Kidney epithelial cell (primary cell): ENCODE data around the gene LMF1. TPM values are rescaled to one million over a fixed set of nuclear protein-coding genes. Genes with fewer than 3 reads are reported as not detected.
"Not testable (repeated sequence)": the region's sequence is repeated elsewhere in the genome, so short reads cannot be mapped to it uniquely, and the experiment has no call there.

Experiments used
- DNase-seq: peaks from one replicate; pipeline ENCODE4 v3.0.0-alpha.2; 2010; ENCODE audit warnings: low read depth
- H3K27me3 ChIP-seq: 2 replicates; pipeline ENCODE4 v1.6.0; 2011; ENCODE audit warnings: low read length; ENCODE audit not compliant: control insufficient read depth, insufficient read depth
- H3K36me3 ChIP-seq: 2 replicates; pipeline ENCODE4 v1.5.1; 2011; ENCODE audit warnings: low read length; ENCODE audit not compliant: control insufficient read depth, insufficient read depth
- H3K4me3 ChIP-seq: 2 replicates; pipeline ENCODE4 v1.5.1; 2011; ENCODE audit warnings: low read depth, mild to moderate bottlenecking, control low read depth, low read length
- CTCF ChIP-seq: IDR thresholded peaks from 2 replicates; pipeline ENCODE4 v1.5.1; 2011; ENCODE audit warnings: mild to moderate bottlenecking, moderate library complexity, low read length, control low read depth, inconsistent platforms; ENCODE audit not compliant: insufficient read depth, poor library complexity, severe bottlenecking
- total RNA-seq: library from RNA; depleted of rRNA; stranded (reverse); fragments of >200 nt; gene quantifications from 2 replicates; pipeline ENCODE4 v1.2.3, GENCODE V29; 2015

The LMF1 gene
- total RNA-seq, 1 donor from 2014 or later = 26.3 TPM

- no peak for DNase-seq
- no peak for TF ChIP-seq CTCF
- no peak overlapping the region for H3K4me3 ChIP-seq
- H3K27me3 ChIP-seq = peaks cover 9% of the 10 kb centered on the region
- H3K36me3 ChIP-seq = no peaks in the 10 kb centered on the region
Observed at GRCh38 chr16:841455-842060, 129.2 kb downstream of the LMF1 start.

- Histone ChIP-seq H3K4me3 (no peak overlapping the region), H3K27me3 (peaks cover 9% of the 10 kb centered on the region), H3K36me3 (no peaks in the 10 kb centered on the region)
- no peak for TF ChIP-seq CTCF
- no peak for DNase-seq
Observed at GRCh38 chr16:840561-841454, 130.0 kb downstream of the LMF1 start.

- DNase-seq = no peak
- no peak overlapping the region for H3K4me3 ChIP-seq
- no peak for TF ChIP-seq CTCF
- H3K36me3 ChIP-seq = no peaks in the 10 kb centered on the region
- peaks cover 3% of the 10 kb centered on the region for H3K27me3 ChIP-seq
Observed at GRCh38 chr16:839643-840408, 131.0 kb downstream of the LMF1 start.

- no peaks in the 10 kb centered on the region for H3K36me3 ChIP-seq
- no peak for TF ChIP-seq CTCF
- H3K4me3 ChIP-seq = no peak overlapping the region
- no peak for DNase-seq
- no peaks in the 10 kb centered on the region for H3K27me3 ChIP-seq
Observed at GRCh38 chr16:838741-839140, 132.0 kb downstream of the LMF1 start.

- H3K4me3 ChIP-seq, DNase-seq: not testable (repeated sequence)
- peaks cover 15% of the 10 kb centered on the region for H3K27me3 ChIP-seq
Observed at GRCh38 chr16:836822-837221, 134.0 kb downstream of the LMF1 start.

GRCh38 chr16:836221-836620, 134.6 kb downstream of the LMF1 start:
- no peak for TF ChIP-seq CTCF
- Histone ChIP-seq H3K36me3 (no peaks in the 10 kb centered on the region), H3K4me3 (no peak overlapping the region), H3K27me3 (peaks cover 15% of the 10 kb centered on the region)
- DNase-seq = no peak

More at GRCh38 chr16:836822-837221, 134.0 kb downstream of the LMF1 start:
- H3K36me3 ChIP-seq = not testable (repeated sequence)
